ENCODE data around the gene ANXA1. TPM values are rescaled to one million over a fixed set of nuclear protein-coding genes. Genes with fewer than 3 reads are reported as not detected.
A peak's percentile ranks its signal among the peaks of the same experiment; 100 is the strongest.
"Not testable (repeated sequence)": the region's sequence is repeated elsewhere in the genome, so short reads cannot be mapped to it uniquely, and the experiment has no call there.

Gene ANXA1, protein sequence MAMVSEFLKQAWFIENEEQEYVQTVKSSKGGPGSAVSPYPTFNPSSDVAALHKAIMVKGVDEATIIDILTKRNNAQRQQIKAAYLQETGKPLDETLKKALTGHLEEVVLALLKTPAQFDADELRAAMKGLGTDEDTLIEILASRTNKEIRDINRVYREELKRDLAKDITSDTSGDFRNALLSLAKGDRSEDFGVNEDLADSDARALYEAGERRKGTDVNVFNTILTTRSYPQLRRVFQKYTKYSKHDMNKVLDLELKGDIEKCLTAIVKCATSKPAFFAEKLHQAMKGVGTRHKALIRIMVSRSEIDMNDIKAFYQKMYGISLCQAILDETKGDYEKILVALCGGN
- total RNA-seq, result 0.27 and 0.71 TPM in 2 replicates

DNA sequence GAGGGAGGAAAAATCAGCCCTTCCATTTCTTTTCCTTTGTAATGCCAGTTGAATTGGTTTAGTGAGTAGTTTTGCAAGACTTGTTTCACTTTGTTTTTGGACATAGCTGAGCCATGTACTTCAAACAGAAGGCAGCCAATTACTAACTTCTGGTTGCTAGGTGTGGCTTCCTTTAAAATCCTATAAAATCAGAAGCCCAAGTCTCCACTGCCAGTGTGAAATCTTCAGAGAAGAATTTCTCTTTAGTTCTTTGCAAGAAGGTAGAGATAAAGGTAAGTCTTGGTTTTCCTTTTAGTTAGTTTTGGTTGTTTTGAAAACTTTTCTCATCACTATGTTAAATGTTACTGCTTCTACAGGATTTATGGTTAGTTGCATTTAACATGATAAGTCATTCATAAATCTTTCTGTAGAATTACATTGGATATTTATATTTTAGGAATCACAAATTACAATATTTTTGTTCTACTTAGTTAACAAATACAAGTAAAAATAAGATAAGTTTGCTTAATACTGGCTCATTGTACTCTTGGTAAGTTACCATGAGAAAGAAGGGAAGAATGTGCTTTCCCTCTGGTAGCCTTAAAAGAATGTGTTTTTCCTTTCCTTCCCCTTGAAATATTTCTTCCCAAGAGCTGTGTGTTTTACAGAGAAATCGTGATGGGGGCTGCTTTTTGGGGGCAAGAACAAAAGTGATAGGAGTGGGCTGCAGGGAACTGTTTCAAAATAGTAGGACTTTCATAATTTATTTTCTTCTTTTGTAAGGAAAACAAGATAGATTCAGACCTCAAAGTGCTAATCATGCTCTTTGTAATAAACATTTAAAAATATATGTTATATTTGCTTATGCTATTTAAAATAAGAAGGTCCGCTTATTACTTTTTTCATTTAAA lies at the start of gene ANXA1:
Gene ANXA1 (plus strand): TSS at position 213 of the 890 bp plus-strand sequence. CDS start 6,671 bp downstream, outside the sequence.
- H3K4me3 Mint-ChIP-seq, result no peak within 1 kb of the TSS
- no peaks in the 10 kb centered on the region for H3K36me3 Mint-ChIP-seq (ENCODE audit: low read depth)
- peaks cover 7% of the 10 kb centered on the region for H3K27me3 Mint-ChIP-seq
- TF ChIP-seq, protein P1, sequence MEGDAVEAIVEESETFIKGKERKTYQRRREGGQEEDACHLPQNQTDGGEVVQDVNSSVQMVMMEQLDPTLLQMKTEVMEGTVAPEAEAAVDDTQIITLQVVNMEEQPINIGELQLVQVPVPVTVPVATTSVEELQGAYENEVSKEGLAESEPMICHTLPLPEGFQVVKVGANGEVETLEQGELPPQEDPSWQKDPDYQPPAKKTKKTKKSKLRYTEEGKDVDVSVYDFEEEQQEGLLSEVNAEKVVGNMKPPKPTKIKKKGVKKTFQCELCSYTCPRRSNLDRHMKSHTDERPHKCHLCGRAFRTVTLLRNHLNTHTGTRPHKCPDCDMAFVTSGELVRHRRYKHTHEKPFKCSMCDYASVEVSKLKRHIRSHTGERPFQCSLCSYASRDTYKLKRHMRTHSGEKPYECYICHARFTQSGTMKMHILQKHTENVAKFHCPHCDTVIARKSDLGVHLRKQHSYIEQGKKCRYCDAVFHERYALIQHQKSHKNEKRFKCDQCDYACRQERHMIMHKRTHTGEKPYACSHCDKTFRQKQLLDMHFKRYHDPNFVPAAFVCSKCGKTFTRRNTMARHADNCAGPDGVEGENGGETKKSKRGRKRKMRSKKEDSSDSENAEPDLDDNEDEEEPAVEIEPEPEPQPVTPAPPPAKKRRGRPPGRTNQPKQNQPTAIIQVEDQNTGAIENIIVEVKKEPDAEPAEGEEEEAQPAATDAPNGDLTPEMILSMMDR (IDR thresholded peaks at IDR 0.05), result no peak
- DNase-seq (no peak), ATAC-seq (ENCODE audit: low read depth) (no peak)
- H3K27ac Mint-ChIP-seq, result no peak within 1 kb of the TSS
- H3K4me1 Mint-ChIP-seq, result peaks cover 20% of the 10 kb centered on the region
- intact Hi-C loops (cut with micrococcal nuclease), result no loop called here
- ChIA-PET CTCF (no interaction called here), POLR2A (no interaction called here)
- peaks cover 2% of the 10 kb centered on the region for H3K9me3 Mint-ChIP-seq

DNA sequence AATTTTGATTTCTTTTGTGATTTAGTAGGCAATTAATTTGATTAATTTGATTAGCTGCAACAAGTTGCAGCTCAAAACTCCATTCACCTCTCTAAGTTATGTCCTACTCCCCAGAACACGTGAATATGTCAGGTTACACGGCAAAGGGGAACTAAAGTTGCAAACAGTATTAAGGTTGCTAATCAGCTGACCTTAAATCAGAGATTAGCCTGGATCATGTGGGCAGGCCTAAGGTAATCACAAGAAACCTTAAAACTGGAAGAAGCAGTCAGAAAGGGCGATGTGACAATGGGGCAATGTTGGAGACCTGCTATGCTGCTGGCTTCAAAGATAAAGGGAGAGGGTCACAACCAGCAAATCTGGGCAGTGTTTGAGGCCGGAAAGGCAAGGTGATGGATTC lies 47.3 kb upstream of the ANXA1 start:
- H3K9me3 Mint-ChIP-seq, result no peaks in the 10 kb centered on the region
- no peaks in the 10 kb centered on the region for H3K36me3 Mint-ChIP-seq (ENCODE audit: low read depth)
- ChIA-PET CTCF (no interaction called here), POLR2A (no interaction called here)
- no peak overlapping the region for H3K4me3 Mint-ChIP-seq
- no peaks in the 10 kb centered on the region for H3K4me1 Mint-ChIP-seq
- intact Hi-C loops (cut with micrococcal nuclease), result no loop called here
- H3K27ac Mint-ChIP-seq, result no peak overlapping the region
- no peak for ATAC-seq (ENCODE audit: low read depth)
- TF ChIP-seq, protein P1 (IDR thresholded peaks at IDR 0.05), result no peak
- DNase-seq, result no peak
- no peaks in the 10 kb centered on the region for H3K27me3 Mint-ChIP-seq

DNA sequence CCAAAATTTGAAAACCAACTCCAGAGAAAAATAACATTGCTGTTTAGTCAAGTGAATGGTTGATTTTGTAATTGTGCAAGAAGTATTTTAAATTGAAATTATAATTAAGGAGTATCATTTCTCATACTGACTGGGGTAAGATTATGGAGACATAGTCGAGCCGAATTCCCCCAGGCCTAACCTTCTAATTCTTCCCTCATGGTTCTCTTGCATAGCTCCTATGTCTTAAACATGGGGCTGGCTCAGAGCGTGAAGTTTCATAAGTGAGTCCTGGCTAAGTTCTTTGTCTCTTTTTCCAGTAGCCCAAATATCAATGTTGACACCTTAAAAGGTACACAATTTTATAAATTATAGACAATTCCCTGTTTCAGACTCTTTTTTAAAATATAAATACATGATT lies 46.7 kb upstream of the ANXA1 start:
- Mint-ChIP-seq H3K4me1 (no peaks in the 10 kb centered on the region), H3K27me3 (no peaks in the 10 kb centered on the region), H3K9me3 (no peaks in the 10 kb centered on the region), H3K4me3 (no peak overlapping the region), H3K27ac (no peak overlapping the region), H3K36me3 (ENCODE audit: low read depth) (no peaks in the 10 kb centered on the region)
- intact Hi-C loops (cut with micrococcal nuclease), result no loop called here
- CTCF ChIA-PET, result no interaction called here
- DNase-seq (no peak), ATAC-seq (ENCODE audit: low read depth) (no peak)
- TF ChIP-seq, protein P1 (IDR thresholded peaks at IDR 0.05), result no peak
- POLR2A ChIA-PET, result no interaction called here

DNA sequence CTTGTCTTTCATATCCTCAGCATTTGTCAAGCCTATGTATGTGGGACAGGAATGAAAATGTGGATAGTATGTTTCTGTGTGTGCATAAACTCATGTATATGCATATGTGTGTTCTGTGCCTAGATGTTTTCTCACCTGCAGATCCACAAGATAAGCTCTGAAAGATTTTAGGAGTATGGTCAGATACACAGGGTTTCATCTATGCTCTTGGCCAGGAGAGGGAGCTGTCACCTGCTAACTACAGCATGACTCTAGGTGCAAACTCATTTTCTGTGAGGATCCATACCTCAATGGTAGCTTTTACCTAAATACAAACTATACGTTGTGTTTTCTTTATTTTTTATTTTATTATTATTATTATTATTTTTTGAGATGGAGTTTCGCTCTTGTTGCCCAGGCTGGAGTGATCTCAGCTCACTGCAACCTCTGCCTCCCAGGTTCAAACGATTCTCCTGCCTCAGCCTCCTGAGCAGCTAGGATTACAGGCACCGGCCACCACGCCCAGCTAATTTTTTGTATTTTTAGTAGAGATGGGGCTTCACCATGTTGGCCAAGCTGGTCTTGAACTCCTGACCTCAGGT lies 44.1 kb upstream of the ANXA1 start:
- H3K27me3 Mint-ChIP-seq; H3K36me3 Mint-ChIP-seq (ENCODE audit: low read depth); H3K27ac Mint-ChIP-seq; H3K4me3 Mint-ChIP-seq; H3K4me1 Mint-ChIP-seq; DNase-seq; H3K9me3 Mint-ChIP-seq; POLR2A ChIA-PET: not testable (repeated sequence)
- peak; percentile 50 for ATAC-seq (ENCODE audit: low read depth)
- intact Hi-C loops (cut with micrococcal nuclease), result loop anchor here (1.0 kb wide), 1 partner anchor 77 kb away; no protein-coding TSS in a partner anchor
- CTCF ChIA-PET, result interaction anchor here (0.7 to 1.4 kb wide), 15 partner anchors 9 to 90 kb away, joined by 3 to 12 read pairs (median 4); no protein-coding TSS in a partner anchor

DNA sequence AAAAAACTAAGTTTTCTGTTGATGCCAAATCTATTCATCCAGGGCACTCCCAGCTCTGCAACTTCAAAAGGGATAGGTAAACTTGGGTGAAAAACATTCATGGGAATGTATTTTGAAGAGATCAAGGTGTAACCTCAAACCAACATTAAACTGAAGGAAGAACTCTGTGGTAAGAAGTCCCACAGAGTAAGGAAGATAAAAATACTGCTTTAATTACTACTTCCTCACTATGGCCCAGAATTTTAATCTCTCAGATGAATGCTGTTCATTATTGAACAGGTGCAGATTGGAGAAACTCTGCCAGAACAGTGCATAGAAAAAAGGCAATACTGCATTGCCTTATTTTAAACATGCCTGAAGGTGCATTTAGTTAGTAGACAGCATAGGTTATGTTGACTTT lies 37.6 kb upstream of the ANXA1 start:
- Mint-ChIP-seq H3K4me1 (no peaks in the 10 kb centered on the region), H3K27me3 (no peaks in the 10 kb centered on the region), H3K9me3 (no peaks in the 10 kb centered on the region), H3K36me3 (ENCODE audit: low read depth) (no peaks in the 10 kb centered on the region), H3K4me3 (no peak overlapping the region), H3K27ac (no peak overlapping the region)
- DNase-seq (no peak), ATAC-seq (ENCODE audit: low read depth) (no peak)
- ChIA-PET CTCF (no interaction called here), POLR2A (no interaction called here)
- intact Hi-C loops (cut with micrococcal nuclease), result no loop called here
- TF ChIP-seq, protein P1 (IDR thresholded peaks at IDR 0.05), result no peak

Measured in activated B cell treated with CpG ODN at 0.5 μM for 24 hours (primary cell).